ENCODE results near the gene MAP3K1. TPM values are rescaled to one million over a fixed set of nuclear protein-coding genes. Genes with fewer than 3 reads are reported as not detected.

The MAP3K1 gene
- total RNA-seq, 1 donor from 2014 or later, result 20.3 TPM

- Histone ChIP-seq H3K36me3 (no peaks in the 10 kb centered on the region), H3K27ac (no peak overlapping the region), H3K4me1 (peaks cover 33% of the 10 kb centered on the region), H3K4me3 (no peak overlapping the region), H3K9me3 (no peaks in the 10 kb centered on the region), H3K27me3 (no peaks in the 10 kb centered on the region)
- ATAC-seq (peak; percentile 40), DNase-seq (no peak)
- TF ChIP-seq CTCF (IDR thresholded peaks at IDR 0.05), result no peak
- intact Hi-C loops (cut with DNase I), result no loop called here
These were observed 18.0 kb downstream of the MAP3K1 start for GRCh38 chr5:56833325-56833724.

GRCh38 chr5:56837381-56837780 lies 22.0 kb downstream of the MAP3K1 start:
- intact Hi-C loops (cut with DNase I), result loop anchor here (5.0 kb wide), 1 partner anchor 565 kb away; no protein-coding TSS in a partner anchor
- no peaks in the 10 kb centered on the region for H3K27me3 ChIP-seq
- peaks cover 26% of the 10 kb centered on the region for H3K4me1 ChIP-seq
- no peak for ATAC-seq
- TF ChIP-seq CTCF (IDR thresholded peaks at IDR 0.05), result no peak
- no peaks in the 10 kb centered on the region for H3K36me3 ChIP-seq
- no peak overlapping the region for H3K27ac ChIP-seq
- H3K4me3 ChIP-seq, result no peak overlapping the region
- DNase-seq, result no peak
- H3K9me3 ChIP-seq, result no peaks in the 10 kb centered on the region

- Histone ChIP-seq H3K27me3 (no peaks in the 10 kb centered on the region), H3K36me3 (no peaks in the 10 kb centered on the region), H3K27ac (no peak overlapping the region), H3K4me1 (peaks cover 27% of the 10 kb centered on the region), H3K9me3 (no peaks in the 10 kb centered on the region), H3K4me3 (no peak overlapping the region)
- ATAC-seq (no peak), DNase-seq (no peak)
- no peak for TF ChIP-seq CTCF (IDR thresholded peaks at IDR 0.05)
- intact Hi-C loops (cut with DNase I), result loop anchor here (5.0 kb wide), 1 partner anchor 566 kb away; no protein-coding TSS in a partner anchor
These were observed 22.6 kb downstream of the MAP3K1 start for GRCh38 chr5:56837956-56838355.

- peak; percentile 61 for TF ChIP-seq CTCF (IDR thresholded peaks at IDR 0.05)
These were observed 23.2 kb downstream of the MAP3K1 start for GRCh38 chr5:56838409-56839039.

GRCh38 chr5:56839062-56839461 lies 23.7 kb downstream of the MAP3K1 start:
- Histone ChIP-seq H3K36me3 (no peaks in the 10 kb centered on the region), H3K4me3 (no peak overlapping the region), H3K4me1 (peaks cover 22% of the 10 kb centered on the region), H3K27me3 (no peaks in the 10 kb centered on the region), H3K9me3 (no peaks in the 10 kb centered on the region), H3K27ac (peak overlapping the region; percentile 43)
- intact Hi-C loops (cut with DNase I), result loop anchor here (5.0 kb wide), 1 partner anchor 567 kb away; no protein-coding TSS in a partner anchor
- TF ChIP-seq CTCF (IDR thresholded peaks at IDR 0.05), result no peak
- no peak for DNase-seq
- no peak for ATAC-seq

More at GRCh38 chr5:56838409-56839039, 23.2 kb downstream of the MAP3K1 start:
- Histone ChIP-seq H3K4me3 (no peak overlapping the region), H3K27ac (peak overlapping the region; percentile 43), H3K36me3 (no peaks in the 10 kb centered on the region), H3K4me1 (peaks cover 22% of the 10 kb centered on the region), H3K27me3 (no peaks in the 10 kb centered on the region), H3K9me3 (no peaks in the 10 kb centered on the region)
- ATAC-seq, result peak; percentile 80
- intact Hi-C loops (cut with DNase I), result loop anchor here (5.0 kb wide), 1 partner anchor 566 kb away; no protein-coding TSS in a partner anchor
- no peak for DNase-seq

All from upper lobe of right lung (tissue), 1 donor.